K562 (cell line): ENCODE measurements around the gene LUC7L. TPM values are rescaled to one million over a fixed set of nuclear protein-coding genes. Genes with fewer than 3 reads are reported as not detected.

Source experiments
- CBX8 ChIP-seq: fragments of 200-600 bp; sonication (generic); IDR thresholded peaks from 2 replicates; pipeline ENCODE4 v1.6.1; 2012; ENCODE audit warnings: borderline replicate concordance, mixed run types, low read depth, mild to moderate bottlenecking, moderate library complexity, mixed read lengths, low read length, control low read depth, inconsistent platforms; ENCODE audit not compliant: poor library complexity, severe bottlenecking; ENCODE audit errors: extremely low read depth
- ESRRB ChIP-seq: fragments of 250-450 bp; sonication (Bioruptor Pico); IDR thresholded peaks from 2 replicates; pipeline ENCODE4 v1.5.0; 2020; ENCODE audit warnings: mild to moderate bottlenecking, moderate library complexity, borderline replicate concordance
- GABPB1 ChIP-seq: sonication (generic); formaldehyde crosslinking; IDR thresholded peaks from 2 replicates; pipeline ENCODE4 v1.8.0; 2022; ENCODE audit warnings: mild to moderate bottlenecking, missing genetic modification reagents
- KLF1 ChIP-seq: fragments of 450-650 bp; IDR thresholded peaks from 2 replicates; pipeline ENCODE4 v1.6.1; 2016; ENCODE audit warnings: missing genetic modification characterization, missing compliant biosample characterization
- RB1 ChIP-seq: fragments of 450-650 bp; IDR thresholded peaks from 2 replicates; pipeline ENCODE4 v1.6.1; 2017; ENCODE audit warnings: low read depth, mild to moderate bottlenecking
- RBM34 ChIP-seq: fragments of 200-400 bp; formaldehyde crosslinking; IDR thresholded peaks from 2 replicates; pipeline ENCODE4 v1.6.1; 2018; ENCODE audit warnings: low read length, borderline replicate concordance; ENCODE audit not compliant: insufficient read depth
- polyA plus RNA-seq, 8 experiments: library from polyadenylated mRNA; depleted of rRNA in 4 of 8; stranded (reverse) in 5 of 8; unstranded in 3 of 8; fragments of >200 nt; fragmentation: Nextera tagmentation in 2 of 8; fragmentation: Illumina TruSeq in 1 of 8; extraction: Ambion mirVana in 2 of 8; extraction: Trizol in 1 of 8; gene quantifications; 2 replicates each; pipeline versions ENCODE4 v1.2.1 to v1.2.3, GENCODE V29; 2011 to 2014; ENCODE audit warnings: inconsistent platforms in 1 of 8, missing spikeins in 1 of 8
- total RNA-seq, 7 experiments: library from RNA; depleted of rRNA in 6 of 7; stranded (reverse); fragments of >200 nt in 6 of 7; fragmentation: Illumina TruSeq in 2 of 7; extraction: Trizol in 2 of 7; gene quantifications; 2 replicates each; pipeline versions ENCODE4 v1.2.1 to v1.2.3, GENCODE V29; 2011 to 2021; ENCODE audit warnings: low replicate concordance in 1 of 7
- TF ChIP-seq, protein P1 (sequence below), 2 experiments: fragments of 200-800 bp in 1 of 2; sonication (Bioruptor generic) in 1 of 2; sonication (generic) in 1 of 2; formaldehyde crosslinking in 1 of 2; IDR thresholded peaks in 1 of 2; conservative IDR thresholded peaks in 1 of 2; 2 replicates each; pipeline versions ENCODE4 v1.5.0 to v1.6.1; 2016 to 2020; ENCODE audit warnings: missing compliant biosample characterization in 1 of 2, missing genetic modification characterization in 1 of 2, missing genetic modification reagents in 1 of 2
- TF ChIP-seq, protein P2 (sequence below): fragments of 250-450 bp; sonication (Bioruptor Pico); IDR thresholded peaks from 2 replicates; pipeline ENCODE4 v1.4.0; 2020; ENCODE audit warnings: borderline replicate concordance

Gene LUC7L
- total and polyA plus RNA-seq, 9 of the 15 experiments (the other 6 are each of a cell fraction or from before 2014, with no cell fraction given), result 1.7 to 93.3 (median 59.5) TPM

DNA sequence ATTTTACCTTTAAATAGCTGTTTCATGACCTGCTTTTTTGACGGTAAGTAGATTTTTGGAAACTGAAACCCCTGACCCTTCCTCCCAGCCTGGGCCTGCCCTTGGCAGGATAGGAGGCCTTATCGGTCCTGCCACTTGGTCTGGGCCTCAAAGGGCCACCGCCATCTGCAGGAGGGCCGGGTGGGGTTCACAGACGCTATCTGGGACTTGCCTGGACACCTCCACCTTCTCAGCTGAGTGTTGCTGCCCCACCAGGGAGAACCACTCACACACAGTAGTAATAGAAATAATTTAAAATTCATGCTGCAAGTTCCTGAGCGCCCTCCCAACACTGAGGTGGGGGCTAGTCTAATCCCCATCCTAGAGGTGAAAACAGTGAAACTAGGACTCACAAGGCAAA is 86.2 kb downstream of the LUC7L start (continued):
- TF ChIP-seq, protein P1, sequence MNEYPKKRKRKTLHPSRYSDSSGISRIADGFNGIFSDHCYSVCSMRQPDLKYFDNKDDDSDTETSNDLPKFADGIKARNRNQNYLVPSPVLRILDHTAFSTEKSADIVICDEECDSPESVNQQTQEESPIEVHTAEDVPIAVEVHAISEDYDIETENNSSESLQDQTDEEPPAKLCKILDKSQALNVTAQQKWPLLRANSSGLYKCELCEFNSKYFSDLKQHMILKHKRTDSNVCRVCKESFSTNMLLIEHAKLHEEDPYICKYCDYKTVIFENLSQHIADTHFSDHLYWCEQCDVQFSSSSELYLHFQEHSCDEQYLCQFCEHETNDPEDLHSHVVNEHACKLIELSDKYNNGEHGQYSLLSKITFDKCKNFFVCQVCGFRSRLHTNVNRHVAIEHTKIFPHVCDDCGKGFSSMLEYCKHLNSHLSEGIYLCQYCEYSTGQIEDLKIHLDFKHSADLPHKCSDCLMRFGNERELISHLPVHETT (CRISPR knock-in tag; conservative IDR thresholded peaks at IDR 0.05 in 1 of 2, IDR thresholded peaks at IDR 0.05 in 1 of 2), result peak in 1 of 2 experiments; percentile 63; a peak in 1 of 4 replicates
- TF ChIP-seq RBM34 (no peak), GABPB1 (CRISPR knock-in tag) (peak; percentile 23; the same call in 1 of the 2 replicates), ESRRB (CRISPR knock-in tag) (no peak), CBX8 (no peak), KLF1 (tag) (0 out of 2 replicates have a peak, but pooled peaks have one; percentile 21), RB1 (peak; percentile 65; the same call in 1 of the 2 replicates)
- TF ChIP-seq, protein P2, sequence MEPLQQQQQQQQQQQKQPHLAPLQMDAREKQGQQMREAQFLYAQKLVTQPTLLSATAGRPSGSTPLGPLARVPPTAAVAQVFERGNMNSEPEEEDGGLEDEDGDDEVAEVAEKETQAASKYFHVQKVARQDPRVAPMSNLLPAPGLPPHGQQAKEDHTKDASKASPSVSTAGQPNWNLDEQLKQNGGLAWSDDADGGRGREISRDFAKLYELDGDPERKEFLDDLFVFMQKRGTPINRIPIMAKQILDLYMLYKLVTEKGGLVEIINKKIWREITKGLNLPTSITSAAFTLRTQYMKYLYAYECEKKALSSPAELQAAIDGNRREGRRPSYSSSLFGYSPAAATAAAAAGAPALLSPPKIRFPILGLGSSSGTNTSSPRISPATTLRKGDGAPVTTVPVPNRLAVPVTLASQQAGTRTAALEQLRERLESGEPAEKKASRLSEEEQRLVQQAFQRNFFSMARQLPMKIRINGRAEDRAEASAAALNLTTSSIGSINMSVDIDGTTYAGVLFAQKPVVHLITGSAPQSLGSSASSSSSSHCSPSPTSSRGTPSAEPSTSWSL (CRISPR knock-in tag), result no peak
